Suprapubic skin (tissue), 4 donors: Measurements from ENCODE around the gene EP300. TPM values are rescaled to one million over a fixed set of nuclear protein-coding genes. Genes with fewer than 3 reads are reported as not detected.
A peak's percentile ranks its signal among the peaks of the same experiment; 100 is the strongest.

Experiments
- DNase-seq, 2 donors: peaks; one replicate each; pipeline ENCODE4 v3.0.0-alpha.2; 2019; ENCODE audit warnings: low spot score in 2 of 2
- H3K27ac ChIP-seq: fragments of 200-600 bp; sonication (generic); one replicate; pipeline ENCODE4 v1.5.1; 2019
- H3K27me3 ChIP-seq: fragments of 200-600 bp; sonication (generic); one replicate; pipeline ENCODE4 v1.5.1; 2019
- H3K36me3 ChIP-seq: fragments of 200-600 bp; sonication (generic); one replicate; pipeline ENCODE4 v1.5.1; 2019
- H3K4me1 ChIP-seq: fragments of 200-600 bp; sonication (generic); one replicate; pipeline ENCODE4 v1.5.1; 2019
- H3K4me3 ChIP-seq: fragments of 200-600 bp; sonication (generic); one replicate; pipeline ENCODE4 v1.5.1; 2019; ENCODE audit warnings: mild to moderate bottlenecking
- H3K9me3 ChIP-seq: fragments of 200-600 bp; sonication (generic); one replicate; pipeline ENCODE4 v1.5.1; 2019
- CTCF ChIP-seq, 2 donors: fragments of 200-600 bp in 1 of 2; fragments of 450-650 bp in 1 of 2; sonication (generic) in 1 of 2; IDR thresholded peaks; one replicate each; pipeline ENCODE4 v1.5.1; 2016 to 2019; ENCODE audit warnings: antibody characterized with exemption in 2 of 2, mild to moderate bottlenecking in 1 of 2, moderate library complexity in 1 of 2
- EP300 ChIP-seq: sonication (generic); formaldehyde crosslinking; IDR thresholded peaks from one replicate; pipeline ENCODE4 v1.6.1; 2017; ENCODE audit warnings: antibody characterized with exemption
- POLR2A ChIP-seq, 2 donors: fragments of 450-650 bp; IDR thresholded peaks; one replicate each; pipeline ENCODE4 v1.6.1; 2017; ENCODE audit warnings: antibody characterized with exemption in 2 of 2, mild to moderate bottlenecking in 2 of 2, moderate library complexity in 2 of 2
- POLR2AphosphoS5 ChIP-seq, 3 donors: sonication (generic); formaldehyde crosslinking; IDR thresholded peaks; one replicate each; pipeline ENCODE4 v1.6.1; 2017; ENCODE audit warnings: antibody characterized with exemption in 3 of 3
- WGBS: methylation state at CpG from one replicate; pipeline ENCODE4 v1.1.5; 2018; 5-methylcytosine and 5-hydroxymethylcytosine counted together
- total RNA-seq, 4 donors: library from RNA; depleted of rRNA; stranded (reverse); fragments of >200 nt; gene quantifications; one replicate each; pipeline ENCODE4 v1.1.0, GENCODE V29; 2016

Gene EP300
- total RNA-seq, 4 donors from 2014 or later: 103 to 172 (median 126) TPM

GRCh38 chr22:41181349-41182241 lies 89.2 kb downstream of the EP300 start:
- Histone ChIP-seq H3K9me3 (no peaks in the 10 kb centered on the region), H3K4me3 (no peak overlapping the region), H3K27me3 (no peaks in the 10 kb centered on the region), H3K4me1 (peaks cover 11% of the 10 kb centered on the region), H3K27ac (no peak overlapping the region), H3K36me3 (peaks cover 32% of the 10 kb centered on the region)
- TF ChIP-seq EP300: no peak
- TF ChIP-seq CTCF (IDR thresholded peaks at IDR 0.05): no peak
- no peak for TF ChIP-seq POLR2A (IDR thresholded peaks at IDR 0.05)
- no peak for TF ChIP-seq POLR2AphosphoS5 (IDR thresholded peaks at IDR 0.05)
- 41% methylated on average over 14 of the region's 15 CpGs for WGBS
- DNase-seq: peak in 1 of 2 donors; percentile 57

- no peak overlapping the region for H3K4me3 ChIP-seq
- WGBS: 64% methylated on average over 3 of the region's 3 CpGs
- H3K27ac ChIP-seq: no peak overlapping the region
- DNase-seq: no peak
- H3K9me3 ChIP-seq: no peaks in the 10 kb centered on the region
- no peaks in the 10 kb centered on the region for H3K27me3 ChIP-seq
- peaks cover 7% of the 10 kb centered on the region for H3K36me3 ChIP-seq
- TF ChIP-seq CTCF (IDR thresholded peaks at IDR 0.05) (no peak), POLR2A (IDR thresholded peaks at IDR 0.05) (no peak), POLR2AphosphoS5 (IDR thresholded peaks at IDR 0.05) (no peak), EP300 (no peak)
- H3K4me1 ChIP-seq: peaks cover 11% of the 10 kb centered on the region
Observed at GRCh38 chr22:41184679-41185078, 92.3 kb downstream of the EP300 start.

GRCh38 chr22:41191467-41191866 lies 99.1 kb downstream of the EP300 start:
- WGBS: 90% methylated on average over 2 of the region's 2 CpGs
- DNase-seq: no peak
- Histone ChIP-seq H3K9me3 (no peaks in the 10 kb centered on the region), H3K4me3 (no peak overlapping the region), H3K27me3 (no peaks in the 10 kb centered on the region), H3K4me1 (peaks cover under 1% of the 10 kb centered on the region), H3K27ac (no peak overlapping the region), H3K36me3 (no peaks in the 10 kb centered on the region)
- TF ChIP-seq EP300: no peak
- TF ChIP-seq POLR2A (IDR thresholded peaks at IDR 0.05): no peak
- TF ChIP-seq CTCF (IDR thresholded peaks at IDR 0.05): no peak
- TF ChIP-seq POLR2AphosphoS5 (IDR thresholded peaks at IDR 0.05): no peak

- Histone ChIP-seq H3K27ac (no peak overlapping the region), H3K27me3 (no peaks in the 10 kb centered on the region), H3K4me1 (peaks cover 20% of the 10 kb centered on the region), H3K9me3 (no peaks in the 10 kb centered on the region), H3K4me3 (no peak overlapping the region), H3K36me3 (no peaks in the 10 kb centered on the region)
- WGBS: 92% methylated on average over 6 of the region's 6 CpGs
- TF ChIP-seq CTCF (IDR thresholded peaks at IDR 0.05) (no peak), EP300 (no peak), POLR2AphosphoS5 (IDR thresholded peaks at IDR 0.05) (no peak)
- peak in 1 of 2 donors; percentile 10 for DNase-seq
Observed at GRCh38 chr22:41193829-41194228, 101.4 kb downstream of the EP300 start.

GRCh38 chr22:41197038-41197972 lies 104.9 kb downstream of the EP300 start:
- Histone ChIP-seq H3K27me3 (no peaks in the 10 kb centered on the region), H3K4me1 (peaks cover 22% of the 10 kb centered on the region), H3K36me3 (no peaks in the 10 kb centered on the region), H3K4me3 (peak overlapping the region; percentile 54), H3K27ac (peak overlapping the region; percentile 68), H3K9me3 (no peaks in the 10 kb centered on the region)
- WGBS: under 1% methylated on average over 26 of the region's 91 CpGs
- DNase-seq: peak; percentile 89 to 92
- TF ChIP-seq POLR2AphosphoS5 (IDR thresholded peaks at IDR 0.05): peak in 1 of 3 donors; percentile 19
- TF ChIP-seq POLR2A (IDR thresholded peaks at IDR 0.05): no peak
- TF ChIP-seq EP300: no peak
